H9 (cell line): ENCODE results near the gene GRIA1. TPM values are rescaled to one million over a fixed set of nuclear protein-coding genes. Genes with fewer than 3 reads are reported as not detected.

Experiments
- DNase-seq: peaks from one replicate; pipeline ENCODE4 v3.0.0-alpha.2; 2017
- H2AFZ ChIP-seq: one replicate; pipeline ENCODE4 v1.6.1; 2013; ENCODE audit warnings: mild to moderate bottlenecking, low read length, control low read depth, moderate library complexity
- H2AK5ac ChIP-seq: 2 replicates; pipeline ENCODE4 v1.6.1; 2013; ENCODE audit warnings: low read length, control low read depth, mixed read lengths; ENCODE audit not compliant: insufficient read length
- H2BK120ac ChIP-seq: one replicate; pipeline ENCODE4 v1.6.1; 2013; ENCODE audit warnings: low read depth, mild to moderate bottlenecking, low read length, control low read depth, inconsistent platforms; ENCODE audit not compliant: poor library complexity, severe bottlenecking
- H2BK12ac ChIP-seq: 2 replicates; pipeline ENCODE4 v1.6.1; 2013; ENCODE audit warnings: low read length, control low read depth, mixed read lengths, low read depth; ENCODE audit not compliant: insufficient read length
- H2BK15ac ChIP-seq: 2 replicates; pipeline ENCODE4 v1.6.1; 2013; ENCODE audit warnings: low read depth, low read length, control low read depth
- H2BK20ac ChIP-seq: one replicate; pipeline ENCODE4 v1.6.1; 2013; ENCODE audit warnings: low read depth, mild to moderate bottlenecking, low read length, control low read depth, inconsistent platforms; ENCODE audit not compliant: poor library complexity, severe bottlenecking
- H2BK5ac ChIP-seq: 2 replicates; pipeline ENCODE4 v1.6.1; 2013; ENCODE audit warnings: low read length, control low read depth, mixed read lengths; ENCODE audit not compliant: insufficient read length
- H3K14ac ChIP-seq: 2 replicates; pipeline ENCODE4 v1.6.1; 2013; ENCODE audit warnings: low read length, control low read depth; ENCODE audit not compliant: insufficient read depth
- H3K18ac ChIP-seq: 2 replicates; pipeline ENCODE4 v1.6.1; 2013; ENCODE audit warnings: low read depth, mild to moderate bottlenecking, mixed read lengths, low read length, control low read depth; ENCODE audit not compliant: insufficient read length
- H3K23ac ChIP-seq: 2 replicates; pipeline ENCODE4 v1.6.1; 2013; ENCODE audit warnings: low read length, control low read depth, mixed read lengths, low read depth; ENCODE audit not compliant: insufficient read length
- H3K23me2 ChIP-seq: 2 replicates; pipeline ENCODE4 v1.6.1; 2013; ENCODE audit warnings: low read depth, mild to moderate bottlenecking, mixed read lengths, low read length, control low read depth; ENCODE audit not compliant: insufficient read length, poor library complexity, severe bottlenecking
- H3K27ac ChIP-seq: 2 replicates; pipeline ENCODE4 v1.5.1; 2013; ENCODE audit warnings: low read length, control low read depth, mixed read lengths, low read depth; ENCODE audit not compliant: insufficient read length
- H3K27me3 ChIP-seq: 2 replicates; pipeline ENCODE4 v1.6.1; 2013; ENCODE audit warnings: low read length, control low read depth, inconsistent platforms; ENCODE audit not compliant: insufficient read depth
- H3K4ac ChIP-seq: 2 replicates; pipeline ENCODE4 v1.6.1; 2013; ENCODE audit warnings: low read depth, mild to moderate bottlenecking, control low read depth, inconsistent platforms, low read length, moderate library complexity
- H3K4me1 ChIP-seq: 2 replicates; pipeline ENCODE4 v1.6.1; 2013; ENCODE audit warnings: low read length, control low read depth, inconsistent platforms; ENCODE audit not compliant: insufficient read depth
- H3K4me2 ChIP-seq: 2 replicates; pipeline ENCODE4 v1.6.1; 2013; ENCODE audit warnings: low read length, control low read depth, mixed read lengths; ENCODE audit not compliant: insufficient read length, insufficient read depth
- H3K56ac ChIP-seq: 2 replicates; pipeline ENCODE4 v1.6.1; 2013; ENCODE audit warnings: low read depth, mild to moderate bottlenecking, mixed read lengths, low read length, control low read depth; ENCODE audit not compliant: insufficient read length
- H3K79me1 ChIP-seq: 2 replicates; pipeline ENCODE4 v1.6.1; 2013; ENCODE audit warnings: low read depth, mild to moderate bottlenecking, moderate library complexity, low read length, control low read depth, inconsistent platforms; ENCODE audit not compliant: insufficient read depth, poor library complexity, severe bottlenecking
- H3K79me2 ChIP-seq: 2 replicates; pipeline ENCODE4 v1.6.1; 2013; ENCODE audit warnings: low read length, control low read depth, inconsistent platforms; ENCODE audit not compliant: insufficient read depth
- H3K9ac ChIP-seq: 2 replicates; pipeline ENCODE4 v1.6.1; 2013; ENCODE audit warnings: low read length, control low read depth, mixed read lengths; ENCODE audit not compliant: insufficient read length; ENCODE audit errors: extremely low read depth
- H3K9me3 ChIP-seq: one replicate; pipeline ENCODE4 v1.6.1; 2013; ENCODE audit warnings: low read depth, low read length, inconsistent platforms; ENCODE audit not compliant: control insufficient read depth
- H3T11ph ChIP-seq: one replicate; pipeline ENCODE4 v1.6.1; 2013; ENCODE audit warnings: mild to moderate bottlenecking, low read length, control low read depth, inconsistent platforms
- H4K20me1 ChIP-seq: one replicate; pipeline ENCODE4 v1.6.1; 2013; ENCODE audit not compliant: control insufficient read depth, insufficient read length, insufficient read depth
- H4K5ac ChIP-seq: 2 replicates; pipeline ENCODE4 v1.6.1; 2013; ENCODE audit warnings: low read depth, mild to moderate bottlenecking, mixed read lengths, low read length, control low read depth; ENCODE audit not compliant: insufficient read length
- H4K8ac ChIP-seq: replicated peaks from 2 replicates; pipeline ENCODE4 v1.6.1; 2013; ENCODE audit warnings: low read length, control low read depth, mixed read lengths, low read depth; ENCODE audit not compliant: insufficient read length
- H4K91ac ChIP-seq: 2 replicates; pipeline ENCODE4 v1.6.1; 2013; ENCODE audit warnings: low read depth, mild to moderate bottlenecking, moderate library complexity, mixed read lengths, low read length, control low read depth; ENCODE audit not compliant: insufficient read length
- H3K27ac Mint-ChIP-seq, 3 experiments: 2 replicates in 2 of 3; 3 replicates in 1 of 3; pipeline ENCODE4 v1.8.0; 2020 to 2021; ENCODE audit warnings: mixed read lengths in 3 of 3, mild to moderate bottlenecking in 1 of 3, moderate library complexity in 1 of 3
- H3K27me3 Mint-ChIP-seq: 2 replicates; pipeline ENCODE4 v1.8.0; 2021; ENCODE audit warnings: low read depth, mild to moderate bottlenecking, moderate library complexity, mixed read lengths
- H3K36me3 Mint-ChIP-seq, 3 experiments: 2 replicates in 2 of 3; 3 replicates in 1 of 3; pipeline ENCODE4 v1.8.0; 2020 to 2021; ENCODE audit warnings: low read depth in 3 of 3, mixed read lengths in 3 of 3; ENCODE audit not compliant: insufficient read depth in 1 of 3
- H3K4me1 Mint-ChIP-seq, 2 experiments: 2 replicates each; pipeline ENCODE4 v1.8.0; 2020; ENCODE audit warnings: mixed read lengths in 2 of 2
- H3K4me3 Mint-ChIP-seq, 2 experiments: 2 replicates in 1 of 2; 3 replicates in 1 of 2; pipeline ENCODE4 v1.8.0; 2020 to 2021; ENCODE audit warnings: mild to moderate bottlenecking in 2 of 2, mixed read lengths in 2 of 2, moderate library complexity in 1 of 2
- H3K9me3 Mint-ChIP-seq, 2 experiments: 2 replicates in 1 of 2; 3 replicates in 1 of 2; pipeline ENCODE4 v1.8.0; 2020; ENCODE audit warnings: mild to moderate bottlenecking in 2 of 2, mixed read lengths in 2 of 2, moderate library complexity in 1 of 2
- WGBS: extraction: QIAGEN DNeasy Blood & Tissue Kit; methylation state at CpG from one replicate; pipeline ENCODE4 v1.1.7; 2013; ENCODE audit warnings: missing lambda C conversion rate, low lambda C conversion rate, mixed read lengths; ENCODE audit not compliant: insufficient read length; ENCODE audit errors: extremely low coverage; 5-methylcytosine and 5-hydroxymethylcytosine counted together
- total RNA-seq: library from RNA; stranded (reverse); gene quantifications from 2 replicates; pipeline ENCODE4 v1.2.1, GENCODE V29; 2021
- TF ChIP-seq, protein P1 (sequence below): fragments of 200-600 bp; sonication (generic); conservative IDR thresholded peaks from 3 replicates; pipeline ENCODE4 v1.8.0; 2021; ENCODE audit warnings: antibody characterized with exemption, mild to moderate bottlenecking

Gene GRIA1
- total RNA-seq, 1 experiment from 2014 or later: 0.52 TPM

DNA sequence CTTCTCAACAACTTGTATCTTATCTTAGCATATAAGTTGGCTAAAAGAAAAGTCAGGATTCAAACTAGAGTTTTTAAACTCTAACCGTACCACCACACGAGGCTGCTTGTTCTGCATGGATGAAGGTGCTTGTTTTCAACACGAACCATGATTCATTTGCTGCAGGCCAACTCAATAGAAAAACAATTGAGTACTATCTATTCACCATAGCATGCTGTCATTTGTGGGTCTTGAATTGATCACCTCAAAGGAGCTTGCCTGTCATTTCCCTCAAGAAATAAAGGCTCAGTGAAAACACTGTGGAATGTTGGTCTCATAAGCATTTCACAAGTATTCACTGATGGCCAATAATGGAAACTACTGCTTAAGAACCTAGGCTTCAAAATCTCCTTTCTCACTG is 21.0 kb upstream of the GRIA1 start:
- Histone ChIP-seq H3K79me2 (no peaks in the 10 kb centered on the region), H3K4me2 (no peak overlapping the region), H3K9ac (no peak overlapping the region), H2AK5ac (no peak overlapping the region), H2BK20ac (no peak overlapping the region), H2AFZ (no peak overlapping the region), H3K27ac (no peak overlapping the region), H3K79me1 (no peaks in the 10 kb centered on the region), H3K9me3 (no peaks in the 10 kb centered on the region), H2BK120ac (no peak overlapping the region), H4K20me1 (no peaks in the 10 kb centered on the region), H3K4me1 (no peaks in the 10 kb centered on the region), H3K27me3 (no peaks in the 10 kb centered on the region), H3K14ac (no peak overlapping the region), H2BK15ac (no peak overlapping the region), H4K8ac (no peak overlapping the region), H2BK12ac (no peak overlapping the region), H3K23me2 (no peaks in the 10 kb centered on the region), H4K91ac (no peak overlapping the region), H3K4ac (no peak overlapping the region), H2BK5ac (no peak overlapping the region), H3K56ac (no peak overlapping the region), H3K18ac (no peak overlapping the region), H4K5ac (no peak overlapping the region), H3K23ac (no peak overlapping the region), H3T11ph (no peak overlapping the region)
- no peak overlapping the region for H3K27ac Mint-ChIP-seq
- DNase-seq: no peak
- H3K36me3 Mint-ChIP-seq: no peaks in the 10 kb centered on the region; a peak in 1 of 7 replicates
- no CpG with 5 or more reads among the region's 3 CpGs for WGBS
- TF ChIP-seq, protein P1, sequence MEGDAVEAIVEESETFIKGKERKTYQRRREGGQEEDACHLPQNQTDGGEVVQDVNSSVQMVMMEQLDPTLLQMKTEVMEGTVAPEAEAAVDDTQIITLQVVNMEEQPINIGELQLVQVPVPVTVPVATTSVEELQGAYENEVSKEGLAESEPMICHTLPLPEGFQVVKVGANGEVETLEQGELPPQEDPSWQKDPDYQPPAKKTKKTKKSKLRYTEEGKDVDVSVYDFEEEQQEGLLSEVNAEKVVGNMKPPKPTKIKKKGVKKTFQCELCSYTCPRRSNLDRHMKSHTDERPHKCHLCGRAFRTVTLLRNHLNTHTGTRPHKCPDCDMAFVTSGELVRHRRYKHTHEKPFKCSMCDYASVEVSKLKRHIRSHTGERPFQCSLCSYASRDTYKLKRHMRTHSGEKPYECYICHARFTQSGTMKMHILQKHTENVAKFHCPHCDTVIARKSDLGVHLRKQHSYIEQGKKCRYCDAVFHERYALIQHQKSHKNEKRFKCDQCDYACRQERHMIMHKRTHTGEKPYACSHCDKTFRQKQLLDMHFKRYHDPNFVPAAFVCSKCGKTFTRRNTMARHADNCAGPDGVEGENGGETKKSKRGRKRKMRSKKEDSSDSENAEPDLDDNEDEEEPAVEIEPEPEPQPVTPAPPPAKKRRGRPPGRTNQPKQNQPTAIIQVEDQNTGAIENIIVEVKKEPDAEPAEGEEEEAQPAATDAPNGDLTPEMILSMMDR: no peak
- peaks cover 2 to 3% of the 10 kb centered on the region in 2 experiments; a peak in 1 of 5 replicates for H3K9me3 Mint-ChIP-seq
- no peaks in the 10 kb centered on the region for H3K4me1 Mint-ChIP-seq
- no peak overlapping the region for H3K4me3 Mint-ChIP-seq
- H3K27me3 Mint-ChIP-seq: no peaks in the 10 kb centered on the region
